HEK293T (cell line): ENCODE measurements around the gene ITGB5.

Source experiments
- ELF4 ChIP-seq: fragments of 450-650 bp; IDR thresholded peaks from 2 replicates; pipeline ENCODE4 v1.6.1; 2017; ENCODE audit warnings: antibody characterized with exemption
- FOXA1 ChIP-seq: fragments of 450-650 bp; IDR thresholded peaks from 2 replicates; pipeline ENCODE4 v1.6.1; 2016; ENCODE audit warnings: mild to moderate bottlenecking
- HDGF ChIP-seq: fragments of 450-650 bp; IDR thresholded peaks from 2 replicates; pipeline ENCODE4 v1.6.1; 2017; ENCODE audit warnings: antibody characterized with exemption, borderline replicate concordance
- L3MBTL2 ChIP-seq: fragments of 450-650 bp; conservative IDR thresholded peaks from 2 replicates; pipeline ENCODE4 v1.6.1; 2016; ENCODE audit warnings: mild to moderate bottlenecking
- SP1 ChIP-seq: fragments of 450-650 bp; IDR thresholded peaks from 2 replicates; pipeline ENCODE4 v1.6.1; 2017

- TF ChIP-seq HDGF: no peak
- TF ChIP-seq SP1: no peak
- no peak for TF ChIP-seq FOXA1
- no peak for TF ChIP-seq L3MBTL2
- TF ChIP-seq ELF4: no peak
These were observed 26.1 kb downstream of the ITGB5 start for GRCh38 chr3:124861041-124861440.
